Astrocyte (in vitro differentiated cells and primary cell): ENCODE data around the gene POGLUT3.

Experiments used
- CTCF ChIP-seq: IDR thresholded peaks from 2 replicates; pipeline ENCODE4 v1.5.1; 2011; ENCODE audit warnings: low read depth, mild to moderate bottlenecking, inconsistent platforms, low read length, moderate library complexity; ENCODE audit not compliant: insufficient read depth
- EZH2 ChIP-seq: IDR thresholded peaks from 2 replicates; pipeline ENCODE4 v1.6.1; 2012; ENCODE audit warnings: mild to moderate bottlenecking, low read length, inconsistent platforms; ENCODE audit not compliant: insufficient read depth

GRCh38 chr11:108534274-108534882 lies 36.2 kb upstream of the POGLUT3 start:
- no peak for TF ChIP-seq CTCF
- TF ChIP-seq EZH2: no peak
